ENCODE measurements around the gene INO80C. TPM values are rescaled to one million over a fixed set of nuclear protein-coding genes. Genes with fewer than 3 reads are reported as not detected.

The INO80C gene
- total RNA-seq, 1 donor from 2014 or later, result 25.8 TPM

- Histone ChIP-seq H3K27me3 (ENCODE audit: low read depth) (no peaks in the 10 kb centered on the region), H3K36me3 (no peaks in the 10 kb centered on the region), H3K4me1 (no peaks in the 10 kb centered on the region), H3K27ac (no peak overlapping the region), H3K9me3 (no peaks in the 10 kb centered on the region), H3K4me3 (no peak overlapping the region)
- TF ChIP-seq CTCF (IDR thresholded peaks at IDR 0.05), result no peak
- no peak for DNase-seq
- ATAC-seq, result no peak
- intact Hi-C loops (cut with DNase I), result no loop called here
Observed at GRCh38 chr18:35441857-35442595, 55.7 kb downstream of the INO80C start.

- no peak for ATAC-seq
- no peaks in the 10 kb centered on the region for H3K4me1 ChIP-seq
- H3K4me3 ChIP-seq, result no peak overlapping the region
- intact Hi-C loops (cut with DNase I), result no loop called here
- H3K27me3 ChIP-seq (ENCODE audit: low read depth), result no peaks in the 10 kb centered on the region
- no peak overlapping the region for H3K27ac ChIP-seq
- H3K36me3 ChIP-seq, result no peaks in the 10 kb centered on the region
- DNase-seq, result no peak
- no peaks in the 10 kb centered on the region for H3K9me3 ChIP-seq
- TF ChIP-seq CTCF (IDR thresholded peaks at IDR 0.05), result no peak
Observed at GRCh38 chr18:35438480-35439234, 59.1 kb downstream of the INO80C start.

DNA sequence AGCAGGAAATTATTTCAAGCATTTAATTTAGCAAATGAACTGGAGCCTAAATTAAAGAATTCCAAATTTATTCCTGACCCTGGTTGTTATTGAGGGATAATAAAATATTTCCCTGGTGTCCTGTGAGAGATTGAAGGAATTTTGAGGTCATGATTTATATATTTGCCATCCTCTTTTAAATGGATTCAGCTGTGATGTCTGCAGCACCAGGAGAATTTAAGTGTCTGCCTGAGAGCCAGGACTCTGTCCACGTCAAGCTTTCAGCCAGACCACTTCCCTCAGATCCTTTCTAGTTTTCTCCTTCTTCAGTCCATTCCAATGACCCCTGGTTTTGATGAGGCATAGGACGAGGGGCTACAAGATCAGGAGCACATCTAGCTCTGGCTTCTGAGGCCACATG lies 59.9 kb downstream of the INO80C start:
- H3K36me3 ChIP-seq, result no peaks in the 10 kb centered on the region
- no peak overlapping the region for H3K27ac ChIP-seq
- no peak for TF ChIP-seq CTCF (IDR thresholded peaks at IDR 0.05)
- DNase-seq (no peak), ATAC-seq (no peak)
- H3K4me1 ChIP-seq, result no peaks in the 10 kb centered on the region
- no peaks in the 10 kb centered on the region for H3K9me3 ChIP-seq
- no peaks in the 10 kb centered on the region for H3K27me3 ChIP-seq (ENCODE audit: low read depth)
- intact Hi-C loops (cut with DNase I), result no loop called here
- no peak overlapping the region for H3K4me3 ChIP-seq

DNA sequence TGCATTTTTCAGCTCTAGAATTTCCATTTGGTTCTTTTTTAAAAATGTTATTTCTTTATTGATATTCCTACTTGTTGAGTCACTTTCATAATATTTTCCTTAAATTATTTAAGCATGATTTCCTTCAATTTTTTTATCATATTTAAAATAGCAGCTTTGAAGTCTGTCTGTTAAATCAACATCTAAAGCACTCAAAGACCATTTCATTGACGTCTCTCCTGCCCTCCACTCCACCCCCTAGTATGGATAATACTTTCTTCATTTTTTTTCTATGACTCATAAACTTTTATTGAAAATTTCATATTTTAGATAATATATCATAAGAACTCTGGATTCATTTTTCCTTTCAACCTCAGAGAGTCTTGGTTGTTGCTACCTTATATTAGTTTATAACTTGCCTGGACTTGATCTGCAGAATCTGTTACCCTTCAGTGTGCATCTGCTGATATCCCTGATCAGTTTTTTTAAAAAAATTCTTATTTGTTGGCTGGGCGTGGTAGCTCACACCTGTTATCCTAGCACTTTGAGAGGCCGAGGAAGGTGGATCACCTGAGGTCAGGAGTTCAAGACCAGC lies 61.6 kb downstream of the INO80C start:
- H3K9me3 ChIP-seq, result no peaks in the 10 kb centered on the region
- TF ChIP-seq CTCF (IDR thresholded peaks at IDR 0.05), result no peak
- intact Hi-C loops (cut with DNase I), result no loop called here
- H3K27me3 ChIP-seq (ENCODE audit: low read depth), result no peaks in the 10 kb centered on the region
- H3K27ac ChIP-seq, result no peak overlapping the region
- ATAC-seq (no peak), DNase-seq (no peak)
- no peak overlapping the region for H3K4me3 ChIP-seq
- H3K4me1 ChIP-seq, result peaks cover under 1% of the 10 kb centered on the region
- H3K36me3 ChIP-seq, result no peaks in the 10 kb centered on the region

DNA sequence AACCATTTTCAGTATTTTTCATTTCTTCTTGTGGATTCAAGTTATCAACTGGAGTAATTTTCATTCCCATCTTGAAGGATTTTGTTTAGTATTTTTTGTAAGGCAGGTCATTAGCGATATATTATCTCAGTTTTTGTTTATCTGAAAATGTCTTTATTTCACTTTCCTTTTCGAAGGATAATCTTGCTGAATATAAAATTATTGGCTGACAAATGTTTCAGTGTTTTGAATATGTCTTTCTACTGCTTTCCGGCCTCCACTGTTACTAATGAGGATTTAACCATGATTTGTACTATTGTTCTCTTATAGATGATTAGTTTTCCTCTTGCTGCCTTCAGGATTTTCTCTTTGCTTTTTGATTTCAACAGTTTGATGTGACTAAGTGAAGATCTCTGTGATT lies 62.4 kb downstream of the INO80C start:
- Histone ChIP-seq H3K9me3 (no peaks in the 10 kb centered on the region), H3K27me3 (ENCODE audit: low read depth) (no peaks in the 10 kb centered on the region), H3K36me3 (no peaks in the 10 kb centered on the region), H3K27ac (no peak overlapping the region), H3K4me1 (peaks cover 8% of the 10 kb centered on the region), H3K4me3 (no peak overlapping the region)
- ATAC-seq (no peak), DNase-seq (no peak)
- TF ChIP-seq CTCF (IDR thresholded peaks at IDR 0.05), result no peak
- intact Hi-C loops (cut with DNase I), result no loop called here

All from lower lobe of right lung (tissue), 2 donors.